ENCODE measurements around the gene PERM1.

DNA sequence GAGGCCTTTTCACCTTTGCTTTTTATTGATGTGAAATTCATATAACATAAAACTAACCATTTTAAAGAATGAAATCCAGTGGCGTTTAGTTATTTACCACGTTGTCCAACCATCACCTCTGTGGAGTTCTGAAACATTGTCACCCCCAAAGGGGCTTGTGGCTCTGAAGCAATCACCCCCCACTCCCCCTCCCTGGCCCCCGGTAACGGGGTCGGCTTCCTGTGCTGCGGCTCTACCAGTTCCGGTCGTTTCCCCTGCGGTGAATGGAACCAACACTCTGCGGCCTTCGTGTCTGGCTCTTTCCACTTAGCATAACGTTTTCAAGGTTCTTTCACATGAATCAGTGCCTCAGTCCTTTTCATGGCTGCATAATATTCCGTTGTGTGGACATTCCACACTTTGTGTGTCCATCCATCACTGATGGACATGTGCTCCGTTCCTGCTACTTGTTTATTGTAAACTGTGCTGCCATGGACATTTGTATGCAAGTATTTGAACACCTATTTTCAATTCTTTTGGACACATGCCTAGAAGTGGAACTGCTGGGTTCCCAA is 29.6 kb upstream of the PERM1 start:
- TF ChIP-seq CTCF (conservative IDR thresholded peaks at IDR 0.05; ENCODE audit: low read depth, low read length), result no peak
- TF ChIP-seq EZH2 (IDR thresholded peaks at IDR 0.05; ENCODE audit: low read length, unreplicated experiment), result no peak
